ENCODE measurements around the gene CAMK1D. TPM values are rescaled to one million over a fixed set of nuclear protein-coding genes. Genes with fewer than 3 reads are reported as not detected.

CAMK1D gene
- total RNA-seq, 2 donors from 2014 or later, result 4.8 to 14.5 TPM

DNA sequence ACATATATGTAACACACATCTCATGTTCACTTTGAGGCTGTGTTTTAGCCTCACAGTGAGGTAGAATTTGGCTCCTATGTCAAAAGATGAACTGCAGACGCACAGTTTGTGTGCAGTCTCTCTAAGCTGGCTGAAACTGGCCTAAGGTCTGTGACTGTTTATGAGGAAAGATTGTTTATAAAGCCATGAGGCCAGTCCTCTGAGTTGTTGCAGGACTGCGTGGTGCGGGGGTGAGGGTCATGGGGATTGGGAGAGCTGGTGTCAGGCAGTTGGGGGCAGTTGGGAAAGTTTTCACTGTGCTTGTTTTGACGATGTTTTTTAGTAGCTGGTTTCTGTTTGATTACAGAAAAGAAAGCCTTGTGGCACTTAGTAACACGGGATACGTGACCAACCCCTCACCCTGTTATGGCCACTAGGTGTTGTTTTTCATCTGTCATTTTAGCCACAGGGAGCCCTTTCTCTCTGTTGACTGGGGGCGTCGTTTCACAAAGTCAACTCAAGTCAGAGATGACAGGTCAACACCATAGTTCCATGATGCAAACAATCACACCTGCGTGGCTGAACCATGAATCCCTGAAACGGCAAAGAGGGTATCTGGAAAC, 341.3 kb downstream of the CAMK1D start:
- Histone ChIP-seq H3K27me3 (replicated peaks; ENCODE audit: insufficient read depth) (no peaks in the 10 kb centered on the region), H3K36me3 (no peaks in the 10 kb centered on the region), H3K4me1 (replicated peaks) (no peaks in the 10 kb centered on the region), H3K9me3 (no peaks in the 10 kb centered on the region), H3K4me3 (no peak overlapping the region), H3K27ac (no peak overlapping the region)
- intact Hi-C loops (cut with DNase I), result no loop called here
- 59% methylated on average over 10 of the region's 10 CpGs for WGBS
- TF ChIP-seq POLR2AphosphoS5 (IDR thresholded peaks at IDR 0.05) (no peak), POLR2A (IDR thresholded peaks at IDR 0.05) (no peak)
- TF ChIP-seq, protein P1, sequence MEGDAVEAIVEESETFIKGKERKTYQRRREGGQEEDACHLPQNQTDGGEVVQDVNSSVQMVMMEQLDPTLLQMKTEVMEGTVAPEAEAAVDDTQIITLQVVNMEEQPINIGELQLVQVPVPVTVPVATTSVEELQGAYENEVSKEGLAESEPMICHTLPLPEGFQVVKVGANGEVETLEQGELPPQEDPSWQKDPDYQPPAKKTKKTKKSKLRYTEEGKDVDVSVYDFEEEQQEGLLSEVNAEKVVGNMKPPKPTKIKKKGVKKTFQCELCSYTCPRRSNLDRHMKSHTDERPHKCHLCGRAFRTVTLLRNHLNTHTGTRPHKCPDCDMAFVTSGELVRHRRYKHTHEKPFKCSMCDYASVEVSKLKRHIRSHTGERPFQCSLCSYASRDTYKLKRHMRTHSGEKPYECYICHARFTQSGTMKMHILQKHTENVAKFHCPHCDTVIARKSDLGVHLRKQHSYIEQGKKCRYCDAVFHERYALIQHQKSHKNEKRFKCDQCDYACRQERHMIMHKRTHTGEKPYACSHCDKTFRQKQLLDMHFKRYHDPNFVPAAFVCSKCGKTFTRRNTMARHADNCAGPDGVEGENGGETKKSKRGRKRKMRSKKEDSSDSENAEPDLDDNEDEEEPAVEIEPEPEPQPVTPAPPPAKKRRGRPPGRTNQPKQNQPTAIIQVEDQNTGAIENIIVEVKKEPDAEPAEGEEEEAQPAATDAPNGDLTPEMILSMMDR (IDR thresholded peaks at IDR 0.05), result no peak
- no peak for DNase-seq (ENCODE audit: low spot score)

DNA sequence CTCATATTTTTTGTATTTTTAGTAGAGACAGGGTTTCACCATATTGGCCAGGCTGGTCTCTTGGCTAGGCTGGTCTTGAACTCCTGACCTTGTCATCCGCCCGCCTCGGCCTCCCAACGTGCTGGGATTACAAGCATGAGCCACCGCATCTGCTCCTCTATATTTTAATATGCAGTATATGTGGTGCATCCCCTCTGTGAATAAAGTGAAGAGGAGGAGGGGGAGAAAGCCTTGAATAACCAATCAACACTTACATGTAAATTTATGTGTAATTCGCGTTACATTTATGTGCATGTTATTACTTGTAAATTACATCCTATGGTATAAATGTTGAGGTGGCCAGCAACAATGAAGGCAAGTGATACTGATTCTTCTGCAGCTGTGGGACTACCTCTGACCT, 342.2 kb downstream of the CAMK1D start:
- Histone ChIP-seq H3K27ac (no peak overlapping the region), H3K27me3 (replicated peaks; ENCODE audit: insufficient read depth) (no peaks in the 10 kb centered on the region), H3K4me1 (replicated peaks) (no peaks in the 10 kb centered on the region), H3K36me3 (no peaks in the 10 kb centered on the region), H3K9me3 (no peaks in the 10 kb centered on the region), H3K4me3 (no peak overlapping the region)
- TF ChIP-seq POLR2A (IDR thresholded peaks at IDR 0.05), result no peak
- no peak for TF ChIP-seq POLR2AphosphoS5 (IDR thresholded peaks at IDR 0.05)
- TF ChIP-seq, protein P1 (IDR thresholded peaks at IDR 0.05), result no peak
- intact Hi-C loops (cut with DNase I), result no loop called here
- no peak for DNase-seq (ENCODE audit: low spot score)
- 97% methylated on average over 7 of the region's 7 CpGs for WGBS

DNA sequence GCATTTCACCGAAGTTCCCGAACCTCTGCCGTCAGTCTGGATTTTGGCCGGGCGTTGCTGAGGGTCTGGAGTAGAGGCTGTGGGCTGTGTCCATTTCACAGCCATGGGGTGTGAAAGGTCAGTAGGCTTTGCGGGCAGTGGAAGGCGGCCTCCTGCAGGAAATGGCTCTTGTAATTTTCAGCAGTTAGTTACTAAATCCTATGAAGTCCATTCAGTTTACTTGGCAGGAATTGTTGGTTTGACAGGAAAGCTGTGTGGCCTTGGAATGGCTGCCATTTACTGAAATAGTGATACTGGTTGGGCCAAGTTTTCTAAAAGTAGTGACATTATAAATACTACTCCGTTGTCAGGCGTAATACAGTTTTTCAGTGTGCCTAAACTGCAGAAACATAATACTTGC, 348.4 kb downstream of the CAMK1D start:
- H3K4me1 ChIP-seq (replicated peaks), result no peaks in the 10 kb centered on the region
- no peaks in the 10 kb centered on the region for H3K27me3 ChIP-seq (replicated peaks; ENCODE audit: insufficient read depth)
- DNase-seq (ENCODE audit: low spot score), result no peak
- H3K27ac ChIP-seq, result no peak overlapping the region
- TF ChIP-seq POLR2AphosphoS5 (IDR thresholded peaks at IDR 0.05), result no peak
- TF ChIP-seq, protein P1 (IDR thresholded peaks at IDR 0.05), result no peak
- TF ChIP-seq POLR2A (IDR thresholded peaks at IDR 0.05), result no peak
- no peaks in the 10 kb centered on the region for H3K36me3 ChIP-seq
- H3K9me3 ChIP-seq, result no peaks in the 10 kb centered on the region
- no peak overlapping the region for H3K4me3 ChIP-seq
- 89% methylated on average over 9 of the region's 9 CpGs for WGBS
- intact Hi-C loops (cut with DNase I), result no loop called here

DNA sequence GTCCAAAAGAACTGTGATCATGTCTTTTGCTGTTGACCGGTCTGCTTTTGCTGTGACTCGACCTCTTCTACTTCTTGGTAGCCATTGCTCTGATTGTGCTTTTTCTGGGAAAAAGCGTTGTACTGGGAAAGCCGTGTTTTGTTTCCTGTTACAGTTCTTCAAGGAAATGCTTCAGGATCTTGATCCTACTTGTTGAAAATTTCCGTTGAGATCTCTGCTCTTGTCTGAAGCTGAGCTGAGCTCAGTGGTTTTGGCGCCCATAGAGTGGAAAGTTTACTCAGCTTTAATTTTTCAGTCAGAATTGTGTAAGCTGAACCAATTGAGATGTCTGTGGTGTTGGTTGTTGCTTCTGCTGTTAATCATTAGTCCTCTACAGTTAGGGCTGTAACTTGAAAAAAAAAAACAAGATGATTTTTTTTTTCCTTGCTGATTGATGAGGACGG, 349.9 kb downstream of the CAMK1D start:
- Histone ChIP-seq H3K4me3 (no peak overlapping the region), H3K9me3 (no peaks in the 10 kb centered on the region), H3K36me3 (no peaks in the 10 kb centered on the region), H3K27me3 (replicated peaks; ENCODE audit: insufficient read depth) (no peaks in the 10 kb centered on the region), H3K4me1 (replicated peaks) (no peaks in the 10 kb centered on the region), H3K27ac (no peak overlapping the region)
- no peak for DNase-seq (ENCODE audit: low spot score)
- intact Hi-C loops (cut with DNase I), result no loop called here
- TF ChIP-seq POLR2A (IDR thresholded peaks at IDR 0.05) (no peak), POLR2AphosphoS5 (IDR thresholded peaks at IDR 0.05) (no peak)
- WGBS, result 72% methylated on average over 7 of the region's 7 CpGs

DNA sequence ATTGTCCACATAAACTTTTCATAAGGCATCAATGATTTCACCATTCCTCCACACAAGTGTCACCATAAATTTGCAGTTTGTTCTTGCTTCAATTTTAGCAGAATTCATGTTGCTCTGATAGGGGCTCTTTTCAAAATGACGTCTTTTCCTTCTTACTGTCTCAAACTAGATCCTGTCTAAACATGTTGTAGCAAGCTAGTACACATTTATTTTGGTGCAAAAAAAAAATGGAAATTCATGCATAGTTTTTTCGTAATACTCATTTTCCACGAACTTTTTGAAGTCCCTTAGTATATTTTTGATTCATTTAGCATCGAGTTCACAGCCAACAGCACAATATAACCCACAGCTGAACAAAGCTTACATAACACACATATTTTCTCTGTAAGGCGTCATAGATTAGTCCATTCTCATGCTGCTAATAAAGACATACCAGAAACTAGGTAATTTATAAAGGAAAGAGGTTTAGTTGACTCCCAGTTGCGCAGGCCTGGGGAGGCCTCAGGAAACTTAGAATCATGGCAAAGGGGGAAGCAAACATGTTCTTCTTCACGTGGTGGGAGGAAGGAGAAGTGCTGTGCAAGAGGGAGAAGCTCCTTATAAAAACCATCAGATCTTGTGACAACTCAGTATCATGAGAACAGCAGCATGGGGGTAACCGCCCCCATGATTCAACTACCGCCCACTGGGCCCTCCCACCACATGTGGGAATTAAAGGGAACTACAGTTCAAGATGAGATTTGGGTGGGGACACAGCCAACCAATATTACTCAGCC, 350.6 kb downstream of the CAMK1D start:
- intact Hi-C loops (cut with DNase I), result no loop called here
- H3K4me1 ChIP-seq (replicated peaks), result no peaks in the 10 kb centered on the region
- TF ChIP-seq POLR2A (IDR thresholded peaks at IDR 0.05), result no peak
- TF ChIP-seq, protein P1 (IDR thresholded peaks at IDR 0.05), result no peak
- TF ChIP-seq POLR2AphosphoS5 (IDR thresholded peaks at IDR 0.05), result no peak

More for the DNA sequence above, 350.6 kb downstream of the CAMK1D start:
- 72% methylated on average over 9 of the region's 9 CpGs for WGBS
- Histone ChIP-seq H3K4me3 (no peak overlapping the region), H3K36me3 (no peaks in the 10 kb centered on the region), H3K27ac (no peak overlapping the region), H3K9me3 (no peaks in the 10 kb centered on the region), H3K27me3 (replicated peaks; ENCODE audit: insufficient read depth) (no peaks in the 10 kb centered on the region)
- DNase-seq (ENCODE audit: low spot score), result no peak
